HepG2 (cell line): ENCODE measurements around the gene MOGAT3. TPM values are rescaled to one million over a fixed set of nuclear protein-coding genes. Genes with fewer than 3 reads are reported as not detected.

Source experiments
- AGO2 ChIP-seq: fragments of 200-400 bp; formaldehyde crosslinking; optimal IDR thresholded peaks from 2 replicates; pipeline ENCODE3; 2017; ENCODE audit warnings: mild to moderate bottlenecking, low read depth, low read length, moderate library complexity
- EEA1 ChIP-seq: sonication (generic); formaldehyde crosslinking; IDR thresholded peaks from 2 replicates; pipeline ENCODE4 v1.5.1; 2020; ENCODE audit warnings: mild to moderate bottlenecking, missing genetic modification reagents, borderline replicate concordance
- FOXP4 ChIP-seq: sonication (generic); formaldehyde crosslinking; IDR thresholded peaks from 2 replicates; pipeline ENCODE4 v1.4.0; 2020; ENCODE audit warnings: missing genetic modification reagents
- HMGXB4 ChIP-seq, 2 experiments: sonication (generic) in 1 of 2; formaldehyde crosslinking in 1 of 2; IDR thresholded peaks; 2 replicates each; pipeline versions ENCODE4 v1.4.0 to v1.6.1; 2018 to 2020; ENCODE audit warnings: missing genetic modification reagents in 2 of 2, borderline replicate concordance in 1 of 2, low read depth in 1 of 2, mild to moderate bottlenecking in 1 of 2, missing biosample characterization in 1 of 2
- MXI1 ChIP-seq: IDR thresholded peaks from 3 replicates; pipeline ENCODE4 v1.6.1; 2012; ENCODE audit warnings: low read depth, low read length, inconsistent platforms, borderline replicate concordance
- NRL ChIP-seq: sonication (generic); formaldehyde crosslinking; IDR thresholded peaks from 2 replicates; pipeline ENCODE4 v1.5.0; 2020; ENCODE audit warnings: missing genetic modification reagents, mild to moderate bottlenecking, moderate library complexity, borderline replicate concordance
- PBX3 ChIP-seq: sonication (generic); formaldehyde crosslinking; IDR thresholded peaks from 2 replicates; pipeline ENCODE4 v1.8.1; 2023; ENCODE audit warnings: missing genetic modification reagents, inconsistent platforms, borderline replicate concordance
- POLR2AphosphoS2 ChIP-seq: IDR thresholded peaks from 2 replicates; pipeline ENCODE4 v1.6.1; 2011; ENCODE audit warnings: low read depth, low read length, improper control_type of control experiment
- PRDM15 ChIP-seq: sonication (generic); formaldehyde crosslinking; IDR thresholded peaks from 2 replicates; pipeline ENCODE4 v1.4.0; 2020; ENCODE audit warnings: missing genetic modification reagents
- REPIN1 ChIP-seq: sonication (generic); formaldehyde crosslinking; IDR thresholded peaks from 2 replicates; pipeline ENCODE4 v1.8.0; 2022; ENCODE audit warnings: missing genetic modification reagents, low read depth, mild to moderate bottlenecking, borderline replicate concordance
- REXO4 ChIP-seq: sonication (generic); formaldehyde crosslinking; IDR thresholded peaks from 2 replicates; pipeline ENCODE4 v1.8.0; 2022; ENCODE audit warnings: missing genetic modification reagents, mild to moderate bottlenecking, borderline replicate concordance
- RNF2 ChIP-seq: fragments of 450-650 bp; conservative IDR thresholded peaks from 2 replicates; pipeline ENCODE4 v1.6.1; 2016; ENCODE audit warnings: low read depth
- SSRP1 ChIP-seq: IDR thresholded peaks from 2 replicates; pipeline ENCODE4 v1.6.1; 2016; ENCODE audit warnings: control low read depth
- TFE3 ChIP-seq: IDR thresholded peaks from 2 replicates; pipeline ENCODE4 v1.6.1; 2016
- ZBTB26 ChIP-seq: IDR thresholded peaks from 2 replicates; pipeline ENCODE4 v1.6.1; 2016; ENCODE audit warnings: missing compliant biosample characterization, missing genetic modification reagents, borderline replicate concordance
- ZMAT3 ChIP-seq: sonication (generic); formaldehyde crosslinking; conservative IDR thresholded peaks from 2 replicates; pipeline ENCODE4 v1.7.0; 2021; ENCODE audit warnings: missing genetic modification reagents
- polyA plus RNA-seq, 8 experiments: library from polyadenylated mRNA; depleted of rRNA in 3 of 8; stranded (reverse) in 7 of 8; unstranded in 1 of 8; fragments of >200 nt; fragmentation: Illumina TruSeq in 4 of 8; extraction: Trizol in 4 of 8; gene quantifications; 2 replicates each; pipeline versions ENCODE4 v1.2.1 to v1.2.3, GENCODE V29; 2011 to 2016; ENCODE audit warnings: low read depth in 4 of 8, missing spikeins in 1 of 8, mixed read lengths in 1 of 8; ENCODE audit not compliant: insufficient read depth in 1 of 8
- total RNA-seq, 5 experiments: library from RNA; depleted of rRNA; stranded (reverse); fragments of >200 nt; fragmentation: Illumina TruSeq; extraction: Trizol; gene quantifications; 2 replicates each; pipeline ENCODE4 v1.2.3, GENCODE V29; 2016; ENCODE audit warnings: low read depth in 1 of 5

The MOGAT3 gene
- total and polyA plus RNA-seq, 2 of the 13 experiments (the other 11 are each of a cell fraction or from before 2014, with no cell fraction given) = 22.5 to 30.5 TPM

- no peak for TF ChIP-seq TFE3 (CRISPR knock-in tag)
- no peak for TF ChIP-seq SSRP1 (CRISPR knock-in tag)
- no peak for TF ChIP-seq REPIN1
- TF ChIP-seq REXO4 (CRISPR knock-in tag) = no peak
- TF ChIP-seq PRDM15 (CRISPR knock-in tag) = no peak
- TF ChIP-seq PBX3 (CRISPR knock-in tag) = no peak
- TF ChIP-seq NRL (CRISPR knock-in tag) = 0 out of 2 replicates have a peak, but pooled peaks have one; percentile 1
- TF ChIP-seq ZBTB26 (CRISPR knock-in tag) = no peak
- no peak for TF ChIP-seq POLR2AphosphoS2
- TF ChIP-seq AGO2 = no peak
- TF ChIP-seq RNF2 = no peak
- TF ChIP-seq FOXP4 = no peak
- TF ChIP-seq HMGXB4 (CRISPR knock-in tag; IDR thresholded peaks at IDR 0.05; ENCODE audit: borderline replicate concordance in 1 of 2, low read depth in 1 of 2) = no peak
- no peak for TF ChIP-seq MXI1
- no peak for TF ChIP-seq ZMAT3
- no peak for TF ChIP-seq EEA1 (CRISPR knock-in tag)
Measured at GRCh38 chr7:101216001-101216859, 15.4 kb upstream of the MOGAT3 start (continued).
